ENCODE data around the gene TBCA.
"Not testable (repeated sequence)": the region's sequence is repeated elsewhere in the genome, so short reads cannot be mapped to it uniquely, and the experiment has no call there.

TBCA gene

GRCh38 chr5:77761606-77762005, 14.5 kb downstream of the TBCA start:
- Mint-ChIP-seq H3K9me3 (no peaks in the 10 kb centered on the region), H3K4me1 (ENCODE audit: low read depth in 2 of 2) (peaks cover 28 to 39% of the 10 kb centered on the region in 2 donors), H3K27ac (no peak overlapping the region), H3K27me3 (no peaks in the 10 kb centered on the region), H3K36me3 (ENCODE audit: insufficient read depth) (peaks cover 3% of the 10 kb centered on the region), H3K4me3 (no peak overlapping the region)
- DNase-seq (no peak), ATAC-seq (replicated peaks) (no peak)

GRCh38 chr5:77758141-77758938, 17.8 kb downstream of the TBCA start:
- no peak for DNase-seq
- Mint-ChIP-seq H3K9me3 (no peaks in the 10 kb centered on the region), H3K27me3 (no peaks in the 10 kb centered on the region), H3K4me3 (no peak overlapping the region), H3K36me3 (ENCODE audit: insufficient read depth) (peaks cover 3% of the 10 kb centered on the region), H3K27ac (no peak overlapping the region), H3K4me1 (ENCODE audit: low read depth in 2 of 2) (peaks cover 31 to 32% of the 10 kb centered on the region in 2 donors)
- no peak for ATAC-seq (replicated peaks)

GRCh38 chr5:77751328-77752023, 24.7 kb downstream of the TBCA start:
- Mint-ChIP-seq H3K27ac (peak overlapping the region in 1 of 2 donors; percentile 8), H3K4me3 (no peak overlapping the region), H3K4me1 (ENCODE audit: low read depth in 2 of 2) (peaks cover 30% of the 10 kb centered on the region in 2 donors), H3K9me3 (no peaks in the 10 kb centered on the region), H3K27me3 (no peaks in the 10 kb centered on the region), H3K36me3 (ENCODE audit: insufficient read depth) (peaks cover 6% of the 10 kb centered on the region)
- DNase-seq (no peak), ATAC-seq (replicated peaks) (no peak)

GRCh38 chr5:77750928-77751327, 25.2 kb downstream of the TBCA start:
- H3K9me3 Mint-ChIP-seq = not testable (repeated sequence)
- H3K27ac Mint-ChIP-seq = peak overlapping the region; percentile 8 to 47

GRCh38 chr5:77748160-77748559, 28.0 kb downstream of the TBCA start:
- Mint-ChIP-seq H3K4me1 (ENCODE audit: low read depth in 2 of 2) (peaks cover 24 to 41% of the 10 kb centered on the region in 2 donors), H3K36me3 (ENCODE audit: insufficient read depth) (peaks cover 6% of the 10 kb centered on the region), H3K27ac (no peak overlapping the region), H3K9me3 (no peaks in the 10 kb centered on the region), H3K4me3 (no peak overlapping the region), H3K27me3 (no peaks in the 10 kb centered on the region)
- no peak for DNase-seq
- ATAC-seq (replicated peaks) = no peak

More at GRCh38 chr5:77750928-77751327, 25.2 kb downstream of the TBCA start:
- H3K4me3 Mint-ChIP-seq; ATAC-seq (replicated peaks); DNase-seq; H3K27me3 Mint-ChIP-seq; H3K36me3 Mint-ChIP-seq (ENCODE audit: insufficient read depth): not testable (repeated sequence)
- peaks cover 26 to 27% of the 10 kb centered on the region in 2 donors for H3K4me1 Mint-ChIP-seq (ENCODE audit: low read depth in 2 of 2)

GRCh38 chr5:77744116-77744515, 32.0 kb downstream of the TBCA start:
- H3K27me3 Mint-ChIP-seq = no peaks in the 10 kb centered on the region
- H3K36me3 Mint-ChIP-seq (ENCODE audit: insufficient read depth) = no peaks in the 10 kb centered on the region
- ATAC-seq (replicated peaks) (no peak), DNase-seq (no peak)
- peaks cover 12 to 27% of the 10 kb centered on the region in 2 donors for H3K4me1 Mint-ChIP-seq (ENCODE audit: low read depth in 2 of 2)
- H3K27ac Mint-ChIP-seq = no peak overlapping the region
- H3K4me3 Mint-ChIP-seq = no peak overlapping the region
- H3K9me3 Mint-ChIP-seq = no peaks in the 10 kb centered on the region

- peaks cover 6 to 23% of the 10 kb centered on the region in 2 donors for H3K4me1 Mint-ChIP-seq (ENCODE audit: low read depth in 2 of 2)
- H3K4me3 Mint-ChIP-seq = no peak overlapping the region
- no peak overlapping the region for H3K27ac Mint-ChIP-seq
- H3K36me3 Mint-ChIP-seq (ENCODE audit: insufficient read depth) = no peaks in the 10 kb centered on the region
- no peak for DNase-seq
- no peaks in the 10 kb centered on the region for H3K27me3 Mint-ChIP-seq
- ATAC-seq (replicated peaks) = no peak
- no peaks in the 10 kb centered on the region for H3K9me3 Mint-ChIP-seq
Measured at GRCh38 chr5:77743181-77743580, 33.0 kb downstream of the TBCA start.

- no peaks in the 10 kb centered on the region for H3K27me3 Mint-ChIP-seq
- no peak overlapping the region for H3K27ac Mint-ChIP-seq
- ATAC-seq (replicated peaks) = no peak
- H3K4me3 Mint-ChIP-seq = no peak overlapping the region
- no peaks in the 10 kb centered on the region for H3K9me3 Mint-ChIP-seq
- no peak for DNase-seq
- H3K4me1 Mint-ChIP-seq (ENCODE audit: low read depth in 2 of 2) = peaks cover 7 to 27% of the 10 kb centered on the region in 2 donors
- no peaks in the 10 kb centered on the region for H3K36me3 Mint-ChIP-seq (ENCODE audit: insufficient read depth)
Measured at GRCh38 chr5:77741608-77742007, 34.5 kb downstream of the TBCA start.

GRCh38 chr5:77734885-77735284, 41.3 kb downstream of the TBCA start:
- H3K4me3 Mint-ChIP-seq = no peak overlapping the region

GRCh38 chr5:77733130-77733529, 43.0 kb downstream of the TBCA start:
- ATAC-seq (replicated peaks) (no peak), DNase-seq (no peak)
- H3K9me3 Mint-ChIP-seq = no peaks in the 10 kb centered on the region
- peaks cover 18 to 42% of the 10 kb centered on the region in 2 donors for H3K4me1 Mint-ChIP-seq (ENCODE audit: low read depth in 2 of 2)
- no peak overlapping the region for H3K4me3 Mint-ChIP-seq
- H3K27ac Mint-ChIP-seq = no peak overlapping the region
- H3K36me3 Mint-ChIP-seq (ENCODE audit: insufficient read depth) = no peaks in the 10 kb centered on the region
- no peaks in the 10 kb centered on the region for H3K27me3 Mint-ChIP-seq

More at GRCh38 chr5:77734885-77735284, 41.3 kb downstream of the TBCA start:
- H3K36me3 Mint-ChIP-seq (ENCODE audit: insufficient read depth) = no peaks in the 10 kb centered on the region
- no peak overlapping the region for H3K27ac Mint-ChIP-seq
- H3K27me3 Mint-ChIP-seq = no peaks in the 10 kb centered on the region
- peaks cover 16 to 36% of the 10 kb centered on the region in 2 donors for H3K4me1 Mint-ChIP-seq (ENCODE audit: low read depth in 2 of 2)
- DNase-seq = no peak
- ATAC-seq (replicated peaks) = no peak
- H3K9me3 Mint-ChIP-seq = no peaks in the 10 kb centered on the region

GRCh38 chr5:77727190-77727589, 48.9 kb downstream of the TBCA start:
- DNase-seq (no peak), ATAC-seq (replicated peaks) (no peak)
- Mint-ChIP-seq H3K9me3 (no peaks in the 10 kb centered on the region), H3K4me3 (no peak overlapping the region), H3K27ac (no peak overlapping the region), H3K4me1 (ENCODE audit: low read depth in 2 of 2) (peaks cover 11 to 19% of the 10 kb centered on the region in 2 donors), H3K27me3 (no peaks in the 10 kb centered on the region), H3K36me3 (ENCODE audit: insufficient read depth) (no peaks in the 10 kb centered on the region)

GRCh38 chr5:77725616-77726015, 50.5 kb downstream of the TBCA start:
- no peak overlapping the region for H3K4me3 Mint-ChIP-seq
- peaks cover 8 to 16% of the 10 kb centered on the region in 2 donors for H3K4me1 Mint-ChIP-seq (ENCODE audit: low read depth in 2 of 2)
- no peaks in the 10 kb centered on the region for H3K36me3 Mint-ChIP-seq (ENCODE audit: insufficient read depth)
- no peak for DNase-seq
- H3K27me3 Mint-ChIP-seq = no peaks in the 10 kb centered on the region
- no peak overlapping the region for H3K27ac Mint-ChIP-seq
- no peaks in the 10 kb centered on the region for H3K9me3 Mint-ChIP-seq
- no peak for ATAC-seq (replicated peaks)

- H3K36me3 Mint-ChIP-seq (ENCODE audit: insufficient read depth) = no peaks in the 10 kb centered on the region
- ATAC-seq (replicated peaks) (no peak), DNase-seq (no peak)
- no peak overlapping the region for H3K27ac Mint-ChIP-seq
- no peaks in the 10 kb centered on the region for H3K27me3 Mint-ChIP-seq
- H3K9me3 Mint-ChIP-seq = no peaks in the 10 kb centered on the region
- peaks cover 9 to 17% of the 10 kb centered on the region in 2 donors for H3K4me1 Mint-ChIP-seq (ENCODE audit: low read depth in 2 of 2)
- H3K4me3 Mint-ChIP-seq = no peak overlapping the region
Measured at GRCh38 chr5:77724934-77725333, 51.2 kb downstream of the TBCA start.
